A549 (cell line): Measurements from ENCODE around the gene POU4F2. TPM values are rescaled to one million over a fixed set of nuclear protein-coding genes. Genes with fewer than 3 reads are reported as not detected.

ENCODE experiments used
- ATAC-seq, 2 experiments: fragments of 200-7000 bp in 1 of 2; fragments of >200 bp in 1 of 2; cut with Nextera tagmentation in 1 of 2; cut with Tn5 transposase in 1 of 2; 3 replicates each; pipeline versions ENCODE4 v1.8.0 to v1.9.1; 2018 to 2020; ENCODE audit warnings: mild to moderate bottlenecking in 1 of 2, moderate library complexity in 1 of 2
- CTCF ChIA-PET: fragments of 300-600 bp; sonication (Branson Sonifier 250); formaldehyde crosslinking; extraction: SDS; loops from one replicate; lab custom pipeline; 2021; ENCODE audit warnings: antibody characterized with exemption, inconsistent platforms; lab: Yijun Ruan, JAX
- POLR2A ChIA-PET: fragments of 350-600 bp; formaldehyde crosslinking; extraction: SDS; loops from one replicate; lab custom pipeline; 2021; ENCODE audit warnings: antibody characterized with exemption, inconsistent platforms; lab: Yijun Ruan, JAX
- DNase-seq, 2 experiments: peaks; one replicate each; pipeline versions ENCODE4 v3.0.0 to v3.0.0-alpha.2; 2011 to 2016; ENCODE audit warnings: low read depth in 1 of 2, low spot score in 1 of 2
- FAIRE-seq: peaks from 2 replicates; lab custom pipeline; 2011; peaks lifted over from hg19 to GRCh38; lab: Jason Lieb, UNC
- H3K27ac ChIP-seq, 2 experiments: fragments of >200 bp; sonication (Bioruptor Twin); formaldehyde crosslinking; 3 replicates each; pipeline ENCODE4 v1.5.1; 2016 to 2017
- H3K4me1 ChIP-seq: fragments of >200 bp; sonication (Bioruptor Twin); formaldehyde crosslinking; 3 replicates; pipeline ENCODE4 v1.6.1; 2016
- H3K4me2 ChIP-seq: fragments of >200 bp; sonication (Bioruptor Twin); formaldehyde crosslinking; 3 replicates; pipeline ENCODE4 v1.6.1; 2016
- H3K4me3 ChIP-seq: fragments of >200 bp; sonication (Bioruptor Twin); formaldehyde crosslinking; 3 replicates; pipeline ENCODE4 v1.5.1; 2016
- H3K9me3 ChIP-seq: fragments of >200 bp; sonication (Bioruptor Twin); formaldehyde crosslinking; 3 replicates; pipeline ENCODE4 v1.6.1; 2016
- ATOH8 ChIP-seq: fragments of 250-450 bp; sonication (Bioruptor Pico); IDR thresholded peaks from 2 replicates; pipeline ENCODE4 v1.5.0; 2020; ENCODE audit warnings: low read depth, mild to moderate bottlenecking, moderate library complexity
- CHD2 ChIP-seq: fragments of 150-350 bp; IDR thresholded peaks from 2 replicates; pipeline ENCODE4 v1.6.1; 2014; ENCODE audit warnings: low read length; ENCODE audit not compliant: partially characterized antibody
- CHD4 ChIP-seq: fragments of 200-600 bp; sonication (generic); IDR thresholded peaks from 2 replicates; pipeline ENCODE4 v1.6.1; 2016; ENCODE audit warnings: antibody characterized with exemption, mild to moderate bottlenecking, borderline replicate concordance
- CTCF ChIP-seq: fragments of >200 bp; sonication (Bioruptor Twin); formaldehyde crosslinking; IDR thresholded peaks from 3 replicates; pipeline ENCODE4 v1.5.1; 2016
- E2F6 ChIP-seq: IDR thresholded peaks from 2 replicates; pipeline ENCODE4 v1.6.1; 2012; ENCODE audit warnings: low read depth, borderline replicate concordance
- EHF ChIP-seq: fragments of 250-450 bp; sonication (Bioruptor Pico); IDR thresholded peaks from 2 replicates; pipeline ENCODE4 v1.5.0; 2020; ENCODE audit warnings: mild to moderate bottlenecking
- EHMT2 ChIP-seq: fragments of 200-600 bp; sonication (generic); IDR thresholded peaks from 2 replicates; pipeline ENCODE4 v1.6.1; 2016; ENCODE audit warnings: antibody characterized with exemption, low read depth, mild to moderate bottlenecking, moderate library complexity
- ELK1 ChIP-seq: fragments of 150-350 bp; IDR thresholded peaks from 2 replicates; pipeline ENCODE4 v1.6.1; 2014; ENCODE audit warnings: low read depth, mild to moderate bottlenecking, low read length
- EP300 ChIP-seq, 2 experiments: fragments of >200 bp; sonication (Bioruptor Twin); formaldehyde crosslinking; IDR thresholded peaks; 2 replicates in 1 of 2; 3 replicates in 1 of 2; pipeline ENCODE4 v1.6.1; 2016 to 2017
- ESRRA ChIP-seq: fragments of 150-350 bp; IDR thresholded peaks from 2 replicates; pipeline ENCODE4 v1.6.1; 2014; ENCODE audit warnings: mild to moderate bottlenecking, low read length, borderline replicate concordance
- FOSL2 ChIP-seq, 2 experiments: fragments of 450-650 bp in 1 of 2; fragments of >200 bp in 1 of 2; sonication (Bioruptor Twin) in 1 of 2; formaldehyde crosslinking; IDR thresholded peaks; 2 replicates each; pipeline versions ENCODE4 v1.5.0 to v1.6.1; 2016 to 2020; ENCODE audit warnings: mild to moderate bottlenecking in 1 of 2, moderate library complexity in 1 of 2
- FOXS1 ChIP-seq: fragments of 250-450 bp; sonication (Bioruptor Pico); IDR thresholded peaks from 2 replicates; pipeline ENCODE4 v1.5.0; 2020; ENCODE audit warnings: mild to moderate bottlenecking, moderate library complexity
- KDM1A ChIP-seq: fragments of 200-600 bp; sonication (generic); IDR thresholded peaks from 2 replicates; pipeline ENCODE4 v1.6.1; 2016; ENCODE audit warnings: low read depth, mild to moderate bottlenecking
- KDM5A ChIP-seq: fragments of 200-600 bp; sonication (generic); IDR thresholded peaks from 2 replicates; pipeline ENCODE4 v1.6.1; 2016; ENCODE audit warnings: antibody characterized with exemption, mild to moderate bottlenecking
- MAX ChIP-seq: IDR thresholded peaks from 2 replicates; pipeline ENCODE4 v1.6.1; 2012
- MAZ ChIP-seq: fragments of 150-350 bp; IDR thresholded peaks from 2 replicates; pipeline ENCODE4 v1.6.1; 2014; ENCODE audit warnings: antibody characterized with exemption, low read depth, low read length, borderline replicate concordance
- NR3C1 ChIP-seq: fragments of >200 bp; sonication (Bioruptor Twin); formaldehyde crosslinking; IDR thresholded peaks from 3 replicates; pipeline ENCODE4 v1.6.1; 2017
- POLR2A ChIP-seq: IDR thresholded peaks from 2 replicates; pipeline ENCODE4 v1.6.1; 2012; ENCODE audit warnings: mild to moderate bottlenecking, low read length
- POLR2AphosphoS2 ChIP-seq: conservative IDR thresholded peaks from 2 replicates; pipeline ENCODE4 v1.6.1; 2012; ENCODE audit warnings: low read length, improper control_type of control experiment, inconsistent platforms
- RAD21 ChIP-seq, 2 experiments: fragments of >200 bp in 1 of 2; sonication (Bioruptor Twin) in 1 of 2; formaldehyde crosslinking in 1 of 2; IDR thresholded peaks in 1 of 2; conservative IDR thresholded peaks in 1 of 2; 2 replicates in 1 of 2; 3 replicates in 1 of 2; pipeline ENCODE4 v1.6.1; 2012 to 2018; ENCODE audit warnings: inconsistent platforms in 1 of 2
- RARB ChIP-seq: fragments of 250-450 bp; sonication (Bioruptor Pico); IDR thresholded peaks from 2 replicates; pipeline ENCODE4 v1.8.0; 2021; ENCODE audit warnings: mild to moderate bottlenecking, moderate library complexity
- RFX5 ChIP-seq: fragments of 450-650 bp; IDR thresholded peaks from 2 replicates; pipeline ENCODE4 v1.7.1; 2014; ENCODE audit warnings: antibody characterized with exemption, mild to moderate bottlenecking, moderate library complexity
- USF2 ChIP-seq: fragments of 450-650 bp; IDR thresholded peaks from 2 replicates; pipeline ENCODE4 v1.6.1; 2014; ENCODE audit warnings: antibody characterized with exemption
- ZFP36 ChIP-seq: fragments of 450-650 bp; IDR thresholded peaks from 2 replicates; pipeline ENCODE4 v1.6.1; 2014; ENCODE audit warnings: borderline replicate concordance; ENCODE audit not compliant: partially characterized antibody
- WGBS: methylation state at CpG from one replicate; pipeline ENCODE4 v1.1.6; 2017; ENCODE audit errors: missing lambda C conversion rate; 5-methylcytosine and 5-hydroxymethylcytosine counted together
- polyA plus RNA-seq, 4 experiments: library from polyadenylated mRNA; depleted of rRNA in 3 of 4; stranded (reverse); fragments of >200 nt; fragmentation: RNase III in 1 of 4; extraction: RNeasy Plus Mini Kit Qiagen cat#74134 plus additional on column Dnase treatment in 1 of 4; gene quantifications; 2 replicates in 3 of 4; 3 replicates in 1 of 4; pipeline ENCODE4 v1.2.3, GENCODE V29; 2011 to 2017

POU4F2 gene
- polyA plus RNA-seq, 2 of the 4 experiments (the other 2 are of a cell fraction), result not detected

- no peak for TF ChIP-seq ATOH8
Observed at GRCh38 chr4:146650034-146650433, 11.3 kb downstream of the POU4F2 start (continued).

GRCh38 chr4:146654687-146655520, 16.2 kb downstream of the POU4F2 start:
- ChIA-PET POLR2A (no interaction called here), CTCF (no interaction called here)
- H3K4me1 ChIP-seq, result no peaks in the 10 kb centered on the region
- no peak for FAIRE-seq
- TF ChIP-seq E2F6, result no peak
- TF ChIP-seq NR3C1, result no peak
- no peak for TF ChIP-seq KDM1A
- TF ChIP-seq RFX5, result no peak
- TF ChIP-seq MAZ, result no peak
- no peak for TF ChIP-seq MAX
- no peak for TF ChIP-seq KDM5A
- TF ChIP-seq CTCF, result no peak
- TF ChIP-seq POLR2AphosphoS2, result no peak
- TF ChIP-seq EHF (CRISPR knock-in tag), result no peak
- TF ChIP-seq ELK1, result no peak
- no peak for TF ChIP-seq ATOH8
- no peak for TF ChIP-seq FOSL2 (IDR thresholded peaks at IDR 0.05)
- TF ChIP-seq FOSL2 (CRISPR knock-in tag; IDR thresholded peaks at IDR 0.05), result no peak
- TF ChIP-seq FOXS1 (CRISPR knock-in tag), result no peak
- no peak for TF ChIP-seq RAD21 (conservative IDR thresholded peaks at IDR 0.05 in 1 of 2, IDR thresholded peaks at IDR 0.05 in 1 of 2)
- TF ChIP-seq CHD2, result no peak
- no peak for TF ChIP-seq RARB
- no peak for TF ChIP-seq EHMT2
- no peak for DNase-seq
- no peaks in the 10 kb centered on the region for H3K9me3 ChIP-seq
- peak; percentile 68 to 74 for ATAC-seq
- peak overlapping the region; percentile 84 for H3K4me2 ChIP-seq
- no peak overlapping the region for H3K27ac ChIP-seq
- WGBS, result 9% methylated on average over 10 of the region's 72 CpGs
- peak overlapping the region; percentile 46 for H3K4me3 ChIP-seq

GRCh38 chr4:146655521-146655856, 16.8 kb downstream of the POU4F2 start:
- FAIRE-seq, result no peak
- no peak; a peak in 1 of 6 replicates for ATAC-seq
- ChIA-PET POLR2A (no interaction called here), CTCF (no interaction called here)
- Histone ChIP-seq H3K4me3 (peak overlapping the region; percentile 46; the same call in 2 of the 3 replicates), H3K4me1 (no peaks in the 10 kb centered on the region), H3K27ac (no peak overlapping the region), H3K9me3 (no peaks in the 10 kb centered on the region), H3K4me2 (peak overlapping the region; percentile 84)
- TF ChIP-seq E2F6 (no peak), EHF (CRISPR knock-in tag) (no peak), FOSL2 (IDR thresholded peaks at IDR 0.05) (no peak), FOSL2 (CRISPR knock-in tag; IDR thresholded peaks at IDR 0.05) (no peak), USF2 (no peak), POLR2A (no peak), CHD4 (no peak), MAZ (no peak), EP300 (IDR thresholded peaks at IDR 0.05) (no peak), ZFP36 (no peak), ATOH8 (no peak), ESRRA (no peak)
- DNase-seq, result no peak
- WGBS, result 85% methylated on average over 3 of the region's 9 CpGs
